Activated CD4-positive, alpha-beta memory T cell treated with anti-CD3 and anti-CD28 coated beads for 36 hours (primary cell): Measurements from ENCODE around the gene SLC24A4. TPM values are rescaled to one million over a fixed set of nuclear protein-coding genes. Genes with fewer than 3 reads are reported as not detected.
A peak's percentile ranks its signal among the peaks of the same experiment; 100 is the strongest.

Experiments
- CTCF ChIA-PET: fragments of 350-600 bp; sonication (Branson Sonifier 250); formaldehyde crosslinking; loops from one replicate; lab custom pipeline; 2021; ENCODE audit warnings: antibody characterized with exemption, inconsistent platforms; lab: Charles Lee
- POLR2A ChIA-PET: fragments of 350-600 bp; sonication (Branson Sonifier 250); formaldehyde crosslinking; loops from one replicate; lab custom pipeline; 2021; ENCODE audit warnings: antibody characterized with exemption; lab: Charles Lee
- DNase-seq: peaks from one replicate; pipeline ENCODE4 v3.0.0-alpha.2; 2020
- H3K27ac Mint-ChIP-seq: one replicate; pipeline ENCODE4 v1.8.0; 2021; ENCODE audit warnings: mixed read lengths
- H3K27me3 Mint-ChIP-seq: one replicate; pipeline ENCODE4 v1.8.0; 2021; ENCODE audit warnings: mixed read lengths
- H3K36me3 Mint-ChIP-seq: one replicate; pipeline ENCODE4 v1.8.0; 2021; ENCODE audit warnings: mixed read lengths
- H3K4me1 Mint-ChIP-seq: one replicate; pipeline ENCODE4 v1.8.0; 2021; ENCODE audit warnings: low read depth, mixed read lengths
- H3K4me3 Mint-ChIP-seq: one replicate; pipeline ENCODE4 v1.8.0; 2021; ENCODE audit warnings: mild to moderate bottlenecking, mixed read lengths
- H3K9me3 Mint-ChIP-seq: one replicate; pipeline ENCODE4 v1.8.0; 2021; ENCODE audit warnings: mixed read lengths
- intact Hi-C: fragments of 100-400 bp; cut with micrococcal nuclease; formaldehyde crosslinking; loops from one replicate; pipeline ENCODE4 v1.15.1; 2023
- total RNA-seq, 2 experiments: library from RNA; stranded (reverse); gene quantifications; one replicate each; pipeline ENCODE4 v1.2.3, GENCODE V29; 2021

Gene SLC24A4
- total RNA-seq, 2 experiments from 2014 or later = not detected

GRCh38 chr14:92449404-92450181 lies 126.6 kb downstream of the SLC24A4 start:
- no peaks in the 10 kb centered on the region for H3K9me3 Mint-ChIP-seq
- H3K4me3 Mint-ChIP-seq = no peak overlapping the region
- ChIA-PET CTCF (no interaction called here), POLR2A (no interaction called here)
- H3K36me3 Mint-ChIP-seq = no peaks in the 10 kb centered on the region
- no peak for DNase-seq
- H3K4me1 Mint-ChIP-seq = no peaks in the 10 kb centered on the region
- no peak overlapping the region for H3K27ac Mint-ChIP-seq
- no peaks in the 10 kb centered on the region for H3K27me3 Mint-ChIP-seq
- intact Hi-C loops = no loop called here

DNA sequence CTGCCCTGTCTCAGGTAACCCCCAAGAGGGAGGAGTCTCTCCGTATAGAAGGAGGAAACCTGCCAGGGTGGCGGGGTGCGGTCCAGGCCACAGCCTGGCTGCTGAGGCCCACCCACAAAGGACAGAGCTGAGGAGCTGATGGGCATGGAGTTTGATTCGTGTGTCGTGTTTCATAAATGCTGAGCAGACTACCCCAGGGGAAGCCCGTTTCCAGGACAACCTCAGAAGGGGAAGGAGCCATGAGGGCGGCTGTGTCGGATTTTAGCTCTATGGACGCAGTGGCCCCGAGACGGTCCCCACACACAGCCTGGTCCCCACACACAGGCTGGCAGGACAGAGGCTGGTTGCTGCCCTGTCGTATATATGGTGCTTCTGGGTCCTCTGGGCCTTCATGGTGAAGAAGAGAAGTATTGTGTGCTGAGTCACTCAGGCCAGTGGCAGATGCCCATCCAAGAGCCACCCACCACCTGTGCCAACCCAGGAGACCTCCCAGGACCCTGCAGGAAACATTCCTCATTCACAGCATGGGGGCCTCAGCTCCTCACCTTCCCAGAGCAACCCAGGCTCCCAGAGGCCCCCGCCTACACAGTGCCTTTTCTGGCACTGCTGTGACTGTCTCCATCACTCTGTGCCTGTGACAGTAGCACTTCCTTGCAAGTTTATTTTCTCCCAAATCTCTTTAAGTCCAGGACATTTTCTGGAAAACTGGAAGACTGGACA lies 127.5 kb downstream of the SLC24A4 start:
- Mint-ChIP-seq H3K4me1 (no peaks in the 10 kb centered on the region), H3K9me3 (no peaks in the 10 kb centered on the region), H3K27me3 (no peaks in the 10 kb centered on the region), H3K36me3 (no peaks in the 10 kb centered on the region), H3K4me3 (no peak overlapping the region), H3K27ac (no peak overlapping the region)
- CTCF ChIA-PET = no interaction called here
- intact Hi-C loops = no loop called here
- POLR2A ChIA-PET = no interaction called here
- no peak for DNase-seq

DNA sequence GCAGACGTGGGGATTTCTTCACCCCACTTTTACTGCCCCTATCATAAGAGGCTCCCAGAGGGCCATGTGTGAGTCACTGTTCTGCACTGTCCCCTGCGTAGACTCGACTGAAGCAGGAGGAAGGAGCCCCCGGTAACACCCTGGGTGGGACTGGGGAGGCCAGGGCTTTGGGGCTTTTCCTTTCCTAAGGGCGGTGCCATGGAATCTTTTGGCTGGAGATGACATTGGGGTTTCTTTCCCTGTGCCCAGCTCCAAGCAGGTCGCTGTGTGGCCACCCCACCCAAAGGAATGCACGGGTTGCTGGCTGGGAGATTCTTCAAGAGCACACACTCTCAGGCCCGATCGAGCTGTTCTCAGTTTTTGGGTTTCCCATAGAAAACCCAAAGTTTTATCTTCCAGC lies 128.3 kb downstream of the SLC24A4 start:
- H3K4me3 Mint-ChIP-seq = no peak overlapping the region
- H3K9me3 Mint-ChIP-seq = no peaks in the 10 kb centered on the region
- no peaks in the 10 kb centered on the region for H3K36me3 Mint-ChIP-seq
- ChIA-PET POLR2A (no interaction called here), CTCF (no interaction called here)
- H3K4me1 Mint-ChIP-seq = no peaks in the 10 kb centered on the region
- H3K27me3 Mint-ChIP-seq = no peaks in the 10 kb centered on the region
- intact Hi-C loops = no loop called here
- H3K27ac Mint-ChIP-seq = no peak overlapping the region
- DNase-seq = no peak

- H3K36me3 Mint-ChIP-seq = no peaks in the 10 kb centered on the region
- no peaks in the 10 kb centered on the region for H3K9me3 Mint-ChIP-seq
- H3K4me3 Mint-ChIP-seq = no peak overlapping the region
- H3K4me1 Mint-ChIP-seq = no peaks in the 10 kb centered on the region
- ChIA-PET CTCF (no interaction called here), POLR2A (no interaction called here)
- H3K27ac Mint-ChIP-seq = no peak overlapping the region
- no peaks in the 10 kb centered on the region for H3K27me3 Mint-ChIP-seq
- no peak for DNase-seq
- intact Hi-C loops = no loop called here
Measured at GRCh38 chr14:92451755-92452154, 128.8 kb downstream of the SLC24A4 start.

DNA sequence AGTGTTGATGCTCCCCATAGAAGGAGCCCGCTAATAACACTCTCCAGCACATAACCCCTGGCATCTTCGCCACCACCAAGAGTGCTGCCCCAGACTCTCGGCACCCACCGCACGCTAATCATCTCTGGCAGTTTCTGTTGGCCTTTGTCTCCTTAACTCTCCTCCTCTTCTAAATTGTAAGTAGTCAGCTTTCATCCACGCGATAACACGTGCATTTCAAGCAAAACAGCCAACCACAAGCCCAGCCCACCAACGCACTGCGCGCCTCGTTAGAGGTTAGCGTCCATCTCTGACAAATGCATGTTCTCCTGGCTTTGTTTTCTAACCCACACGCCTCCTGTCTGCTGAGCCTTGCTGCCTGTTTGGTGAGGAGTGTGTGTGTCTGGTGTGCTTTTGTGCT lies 129.5 kb downstream of the SLC24A4 start:
- CTCF ChIA-PET = no interaction called here
- H3K27ac Mint-ChIP-seq = no peak overlapping the region

DNA sequence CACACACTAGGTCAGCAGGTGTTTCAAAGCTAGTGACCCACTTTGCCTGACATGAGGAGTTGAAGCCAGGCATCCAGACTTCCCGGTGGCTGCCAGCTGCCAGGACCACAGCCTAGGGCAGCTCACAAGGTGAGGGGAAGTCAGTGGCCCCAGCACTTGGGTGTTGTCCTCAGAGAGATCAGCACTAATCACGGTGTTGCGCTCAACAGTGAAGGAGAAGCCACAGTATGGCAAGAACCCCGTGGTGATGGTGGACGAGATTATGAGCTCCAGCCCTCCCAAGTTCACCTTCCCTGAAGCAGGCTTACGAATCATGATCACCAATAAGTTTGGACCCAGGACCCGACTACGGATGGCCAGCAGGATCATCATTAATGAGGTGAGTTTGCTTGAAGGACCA lies 130.7 kb downstream of the SLC24A4 start:
- no peaks in the 10 kb centered on the region for H3K9me3 Mint-ChIP-seq
- ChIA-PET POLR2A (no interaction called here), CTCF (no interaction called here)
- no peaks in the 10 kb centered on the region for H3K27me3 Mint-ChIP-seq
- intact Hi-C loops = no loop called here
- no peaks in the 10 kb centered on the region for H3K36me3 Mint-ChIP-seq
- no peak overlapping the region for H3K4me3 Mint-ChIP-seq
- H3K4me1 Mint-ChIP-seq = no peaks in the 10 kb centered on the region
- DNase-seq = no peak
- H3K27ac Mint-ChIP-seq = no peak overlapping the region

More for the DNA sequence above, 129.5 kb downstream of the SLC24A4 start:
- H3K27me3 Mint-ChIP-seq = no peaks in the 10 kb centered on the region
- H3K4me1 Mint-ChIP-seq = no peaks in the 10 kb centered on the region
- intact Hi-C loops = no loop called here
- H3K36me3 Mint-ChIP-seq = no peaks in the 10 kb centered on the region
- DNase-seq = no peak
- POLR2A ChIA-PET = no interaction called here
- no peaks in the 10 kb centered on the region for H3K9me3 Mint-ChIP-seq
- no peak overlapping the region for H3K4me3 Mint-ChIP-seq

- intact Hi-C loops = no loop called here
- Mint-ChIP-seq H3K36me3 (no peaks in the 10 kb centered on the region), H3K27ac (no peak overlapping the region), H3K4me1 (no peaks in the 10 kb centered on the region), H3K9me3 (no peaks in the 10 kb centered on the region), H3K27me3 (no peaks in the 10 kb centered on the region), H3K4me3 (no peak overlapping the region)
- ChIA-PET POLR2A (no interaction called here), CTCF (interaction anchor here (0.6 to 0.7 kb wide), 2 partner anchors 232 to 255 kb away, joined by 3 read pairs; no protein-coding TSS in a partner anchor)
- DNase-seq = no peak
Measured at GRCh38 chr14:92455231-92455630, 132.3 kb downstream of the SLC24A4 start.

DNA sequence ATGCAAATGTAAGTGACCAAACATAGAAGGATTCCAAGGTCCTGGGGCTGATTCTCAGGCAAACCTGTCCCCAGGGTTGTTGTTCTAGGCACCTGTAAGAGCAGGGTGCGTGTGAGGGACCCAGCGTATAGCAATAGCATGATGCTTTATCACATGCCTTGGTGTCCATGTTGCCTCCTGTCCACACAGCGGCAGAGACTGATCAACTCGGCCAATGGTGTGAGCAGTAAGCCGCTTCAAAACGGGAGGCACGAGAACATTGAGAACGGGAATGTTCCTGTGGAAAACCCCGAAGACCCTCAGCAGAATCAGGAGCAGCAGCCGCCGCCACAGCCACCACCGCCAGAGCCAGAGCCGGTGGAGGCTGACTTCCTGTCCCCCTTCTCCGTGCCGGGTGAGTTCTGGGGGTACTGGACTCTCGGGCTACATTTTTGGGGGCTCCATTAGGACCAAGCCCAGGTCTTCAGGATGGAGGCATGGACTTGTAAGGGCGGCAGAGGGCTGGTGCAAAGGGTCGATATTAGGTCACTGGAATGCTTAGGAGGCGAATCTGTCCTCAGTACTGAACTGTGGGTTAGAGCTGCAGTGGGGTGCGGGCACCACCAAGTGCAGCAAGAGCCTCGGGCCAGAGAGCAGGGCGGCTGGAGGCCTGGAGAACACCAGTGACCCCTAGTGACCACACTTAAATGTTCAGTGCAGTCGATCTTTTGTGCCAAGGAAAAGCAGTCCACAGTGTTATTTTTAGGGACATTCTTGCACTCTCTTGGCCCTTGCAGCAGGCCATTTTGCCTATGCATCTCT lies 133.4 kb downstream of the SLC24A4 start:
- ChIA-PET CTCF (interaction anchor here (1.2 kb wide), 1 partner anchor 12 kb away, joined by 4 read pairs; no protein-coding TSS in a partner anchor), POLR2A (no interaction called here)
- Mint-ChIP-seq H3K36me3 (no peaks in the 10 kb centered on the region), H3K27me3 (no peaks in the 10 kb centered on the region), H3K27ac (no peak overlapping the region), H3K4me1 (peaks cover 7% of the 10 kb centered on the region), H3K9me3 (no peaks in the 10 kb centered on the region), H3K4me3 (no peak overlapping the region)
- DNase-seq = peak; percentile 15
- intact Hi-C loops = no loop called here

DNA sequence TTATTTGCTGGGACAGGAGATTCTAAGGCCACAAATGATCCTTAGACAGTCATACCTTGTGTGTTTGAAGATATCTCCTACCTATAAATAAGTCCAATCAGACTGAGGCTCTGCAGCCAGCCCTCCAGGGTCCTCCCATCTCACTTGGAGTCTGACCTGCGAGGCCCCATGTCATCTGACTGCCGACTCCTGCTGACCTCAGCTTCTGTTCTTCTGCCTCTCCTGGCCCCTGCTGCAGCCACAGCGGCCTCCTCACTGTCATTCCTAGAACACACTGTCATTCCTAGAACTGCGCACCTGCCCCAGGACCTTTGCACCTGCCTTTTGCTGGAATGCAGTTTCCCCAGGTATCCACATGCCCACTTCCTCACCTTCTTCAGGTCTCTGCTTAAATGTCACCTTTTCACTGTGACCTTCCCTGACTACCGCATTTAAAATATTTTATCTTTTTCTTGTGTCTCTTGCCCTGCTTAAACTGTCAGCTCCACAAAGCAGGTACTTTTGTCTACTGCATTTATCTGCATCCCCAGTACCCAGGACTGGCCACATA lies 134.1 kb downstream of the SLC24A4 start:
- Mint-ChIP-seq H3K36me3 (no peaks in the 10 kb centered on the region), H3K4me1 (peaks cover 9% of the 10 kb centered on the region), H3K9me3 (no peaks in the 10 kb centered on the region), H3K27ac (no peak overlapping the region), H3K27me3 (no peaks in the 10 kb centered on the region), H3K4me3 (no peak overlapping the region)
- no peak for DNase-seq
- CTCF ChIA-PET = interaction anchor here (1.0 to 1.2 kb wide), 2 partner anchors 11 to 319 kb away, joined by 3 to 4 read pairs; no protein-coding TSS in a partner anchor
- intact Hi-C loops = no loop called here
- POLR2A ChIA-PET = no interaction called here

GRCh38 chr14:92458136-92459029 lies 135.4 kb downstream of the SLC24A4 start:
- no peaks in the 10 kb centered on the region for H3K9me3 Mint-ChIP-seq
- POLR2A ChIA-PET = interaction anchor here (0.5 kb wide), 1 partner anchor 293 kb away, joined by 5 read pairs; no protein-coding TSS in a partner anchor
- intact Hi-C loops = no loop called here

More at GRCh38 chr14:92458136-92459029, 135.4 kb downstream of the SLC24A4 start:
- no peak for DNase-seq
- Mint-ChIP-seq H3K4me1 (peaks cover 9% of the 10 kb centered on the region), H3K4me3 (no peak overlapping the region), H3K27ac (no peak overlapping the region), H3K27me3 (no peaks in the 10 kb centered on the region), H3K36me3 (no peaks in the 10 kb centered on the region)
- CTCF ChIA-PET = interaction anchor here (1.0 to 1.2 kb wide), 2 partner anchors 10 to 318 kb away, joined by 3 to 4 read pairs; no protein-coding TSS in a partner anchor
